ENCODE measurements around the gene AFG1L. TPM values are rescaled to one million over a fixed set of nuclear protein-coding genes. Genes with fewer than 3 reads are reported as not detected.

AFG1L gene
- total and polyA plus RNA-seq, 3 experiments from 2014 or later: 4.4 to 5.3 (median 4.4) TPM

- POLR2A ChIA-PET: no interaction called here
Measured at GRCh38 chr6:108544606-108545005, 249.8 kb downstream of the AFG1L start.

GRCh38 chr6:108546079-108547049 is 251.5 kb downstream of the AFG1L start:
- no peaks in the 10 kb centered on the region for H3K36me3 ChIP-seq (ENCODE audit: insufficient read depth, low read length)
- H3K27ac ChIP-seq (ENCODE audit: low read depth, low read length): no peak overlapping the region
- Mint-ChIP-seq H3K4me3 (peak overlapping the region in 4 of 7 donors; percentile 7 to 47 (median 29)), H3K36me3 (no peaks in the 10 kb centered on the region), H3K9me3 (no peaks in the 10 kb centered on the region), H3K4me1 (peaks cover 22 to 29% (median 25%) of the 10 kb centered on the region in 3 donors), H3K27me3 (no peaks in the 10 kb centered on the region), H3K27ac (peak overlapping the region; percentile 8 to 92 (median 68))
- peaks cover 20% of the 10 kb centered on the region for H3K4me1 ChIP-seq (ENCODE audit: insufficient read depth, low read length)
- CTCF ChIA-PET: interaction anchor here (0.7 to 2.8 kb wide), 8 partner anchors 8 to 527 kb away, joined by 3 to 17 read pairs (median 3); no protein-coding TSS in a partner anchor
- POLR2A ChIA-PET: interaction anchor here (0.6 to 1.5 kb wide), 2 partner anchors 19 to 548 kb away, joined by 3 to 4 read pairs; no protein-coding TSS in a partner anchor
- no peaks in the 10 kb centered on the region for H3K9me3 ChIP-seq (ENCODE audit: low read length)
- no peak overlapping the region for H3K4me3 ChIP-seq (ENCODE audit: low read length)
- H3K27me3 ChIP-seq (ENCODE audit: insufficient read depth, low read length, poor library complexity, severe bottlenecking): no peaks in the 10 kb centered on the region
- no peak for DNase-seq

More at GRCh38 chr6:108544606-108545005, 249.8 kb downstream of the AFG1L start:
- Mint-ChIP-seq H3K4me1 (peaks cover 22 to 29% (median 25%) of the 10 kb centered on the region in 3 donors), H3K4me3 (no peak overlapping the region), H3K9me3 (no peaks in the 10 kb centered on the region), H3K36me3 (peaks cover 0 to 4% (median under 1%) of the 10 kb centered on the region in 3 donors), H3K27me3 (peaks cover 0 to 6% of the 10 kb centered on the region in 2 donors), H3K27ac (no peak overlapping the region)
- no peak overlapping the region for H3K4me3 ChIP-seq (ENCODE audit: low read length)
- no peak for DNase-seq
- no peaks in the 10 kb centered on the region for H3K36me3 ChIP-seq (ENCODE audit: insufficient read depth, low read length)
- no peaks in the 10 kb centered on the region for H3K9me3 ChIP-seq (ENCODE audit: low read length)
- H3K27me3 ChIP-seq (ENCODE audit: insufficient read depth, low read length, poor library complexity, severe bottlenecking): no peaks in the 10 kb centered on the region
- CTCF ChIA-PET: interaction anchor here (1.0 to 2.8 kb wide), 4 partner anchors 9 to 527 kb away, joined by 3 to 17 read pairs (median 4); no protein-coding TSS in a partner anchor
- H3K4me1 ChIP-seq (ENCODE audit: insufficient read depth, low read length): peaks cover 20% of the 10 kb centered on the region
- no peak overlapping the region for H3K27ac ChIP-seq (ENCODE audit: low read depth, low read length)

DNA sequence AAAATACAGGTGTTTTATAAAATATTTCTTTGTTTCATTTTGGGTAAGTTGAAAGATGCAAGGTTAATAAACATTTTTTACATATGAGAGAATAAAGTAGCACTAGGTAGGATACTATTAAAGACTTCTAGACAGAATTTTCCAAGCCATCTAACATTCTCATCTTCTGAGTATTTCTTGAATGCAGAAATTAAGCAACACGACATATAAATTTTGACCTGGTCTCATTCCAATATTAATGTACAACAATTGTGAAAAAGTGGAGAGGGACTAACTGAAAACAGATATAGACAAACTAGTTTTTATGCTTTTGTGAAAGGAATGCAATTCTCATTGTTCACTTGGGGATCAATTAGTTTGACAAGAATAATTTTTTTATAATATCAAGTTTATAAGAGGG is 254.4 kb downstream of the AFG1L start:
- Mint-ChIP-seq H3K9me3 (no peaks in the 10 kb centered on the region), H3K27ac (peak overlapping the region in 1 of 8 donors; percentile 14), H3K27me3 (peaks cover 0 to 4% of the 10 kb centered on the region in 2 donors), H3K36me3 (no peaks in the 10 kb centered on the region), H3K4me1 (peaks cover 14 to 20% (median 17%) of the 10 kb centered on the region in 3 donors), H3K4me3 (no peak overlapping the region)
- Histone ChIP-seq H3K4me3 (ENCODE audit: low read length) (no peak overlapping the region), H3K4me1 (ENCODE audit: insufficient read depth, low read length) (peaks cover 14% of the 10 kb centered on the region), H3K27me3 (ENCODE audit: insufficient read depth, low read length, poor library complexity, severe bottlenecking) (no peaks in the 10 kb centered on the region), H3K27ac (ENCODE audit: low read depth, low read length) (no peak overlapping the region), H3K9me3 (ENCODE audit: low read length) (no peaks in the 10 kb centered on the region), H3K36me3 (ENCODE audit: insufficient read depth, low read length) (no peaks in the 10 kb centered on the region)
- no peak for DNase-seq
- POLR2A ChIA-PET: no interaction called here
- CTCF ChIA-PET: no interaction called here

DNA sequence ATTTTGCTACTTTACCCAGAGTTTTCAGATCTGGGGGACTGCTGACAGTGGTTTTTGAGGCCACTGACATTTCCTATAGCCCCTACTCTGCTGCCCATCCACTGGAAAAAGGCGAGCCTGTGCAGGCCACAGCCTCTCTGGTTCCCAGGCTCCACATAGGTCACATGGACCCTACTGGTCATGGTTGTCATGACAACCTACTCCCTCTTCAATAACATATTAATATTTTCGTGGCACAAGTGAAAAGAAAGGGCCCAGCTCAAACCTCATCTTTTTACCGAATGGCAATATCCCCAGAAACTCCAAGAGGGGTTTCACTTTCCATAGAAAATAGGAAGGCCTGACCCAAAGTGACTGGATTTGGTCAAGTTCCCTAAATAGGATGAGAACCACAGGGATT is 254.9 kb downstream of the AFG1L start:
- Histone ChIP-seq H3K4me3 (ENCODE audit: low read length) (no peak overlapping the region), H3K27me3 (ENCODE audit: insufficient read depth, low read length, poor library complexity, severe bottlenecking) (no peaks in the 10 kb centered on the region), H3K36me3 (ENCODE audit: insufficient read depth, low read length) (no peaks in the 10 kb centered on the region), H3K4me1 (ENCODE audit: insufficient read depth, low read length) (peaks cover 14% of the 10 kb centered on the region), H3K9me3 (ENCODE audit: low read length) (no peaks in the 10 kb centered on the region), H3K27ac (ENCODE audit: low read depth, low read length) (no peak overlapping the region)
- Mint-ChIP-seq H3K27me3 (peaks cover 0 to 4% of the 10 kb centered on the region in 2 donors), H3K27ac (no peak overlapping the region), H3K4me3 (no peak overlapping the region), H3K9me3 (no peaks in the 10 kb centered on the region), H3K4me1 (peaks cover 14 to 20% (median 17%) of the 10 kb centered on the region in 3 donors), H3K36me3 (no peaks in the 10 kb centered on the region)
- CTCF ChIA-PET: no interaction called here
- POLR2A ChIA-PET: no interaction called here
- no peak for DNase-seq

- ChIA-PET POLR2A (no interaction called here), CTCF (interaction anchor here (1.4 kb wide), 1 partner anchor 8 kb away, joined by 5 read pairs; no protein-coding TSS in a partner anchor)
- no peak overlapping the region for H3K4me3 ChIP-seq (ENCODE audit: low read length)
- peaks cover 0 to 4% of the 10 kb centered on the region in 2 donors for H3K27me3 Mint-ChIP-seq
- H3K27ac Mint-ChIP-seq: no peak overlapping the region
- no peaks in the 10 kb centered on the region for H3K36me3 ChIP-seq (ENCODE audit: insufficient read depth, low read length)
- H3K27ac ChIP-seq (ENCODE audit: low read depth, low read length): no peak overlapping the region
- H3K9me3 Mint-ChIP-seq: no peaks in the 10 kb centered on the region
- DNase-seq: no peak
- no peaks in the 10 kb centered on the region for H3K9me3 ChIP-seq (ENCODE audit: low read length)
- H3K4me3 Mint-ChIP-seq: no peak overlapping the region
- H3K4me1 ChIP-seq (ENCODE audit: insufficient read depth, low read length): peaks cover 14% of the 10 kb centered on the region
- no peaks in the 10 kb centered on the region for H3K36me3 Mint-ChIP-seq
- no peaks in the 10 kb centered on the region for H3K27me3 ChIP-seq (ENCODE audit: insufficient read depth, low read length, poor library complexity, severe bottlenecking)
- peaks cover 14 to 20% (median 17%) of the 10 kb centered on the region in 3 donors for H3K4me1 Mint-ChIP-seq
Measured at GRCh38 chr6:108550256-108550655, 255.4 kb downstream of the AFG1L start.

GRCh38 chr6:108555399-108556052 is 260.7 kb downstream of the AFG1L start:
- POLR2A ChIA-PET: no interaction called here
- Histone ChIP-seq H3K36me3 (ENCODE audit: insufficient read depth, low read length) (no peaks in the 10 kb centered on the region), H3K4me1 (ENCODE audit: insufficient read depth, low read length) (peaks cover 7% of the 10 kb centered on the region), H3K27ac (ENCODE audit: low read depth, low read length) (no peak overlapping the region), H3K27me3 (ENCODE audit: insufficient read depth, low read length, poor library complexity, severe bottlenecking) (no peaks in the 10 kb centered on the region), H3K9me3 (ENCODE audit: low read length) (no peaks in the 10 kb centered on the region), H3K4me3 (ENCODE audit: low read length) (no peak overlapping the region)
- peaks cover 0 to 12% (median 0%) of the 10 kb centered on the region in 3 donors for H3K36me3 Mint-ChIP-seq
- no peaks in the 10 kb centered on the region for H3K9me3 Mint-ChIP-seq
- H3K27me3 Mint-ChIP-seq: peaks cover 0 to 4% of the 10 kb centered on the region in 2 donors
- H3K27ac Mint-ChIP-seq: peak overlapping the region in 2 of 8 donors; percentile 61 to 100
- DNase-seq: no peak
- CTCF ChIA-PET: interaction anchor here (1.1 to 1.9 kb wide), 3 partner anchors 13 to 518 kb away, joined by 3 to 8 read pairs (median 4); no protein-coding TSS in a partner anchor
- H3K4me1 Mint-ChIP-seq: peaks cover 4 to 8% (median 6%) of the 10 kb centered on the region in 3 donors
- H3K4me3 Mint-ChIP-seq: peak overlapping the region in 2 of 7 donors; percentile 3 to 40

DNA sequence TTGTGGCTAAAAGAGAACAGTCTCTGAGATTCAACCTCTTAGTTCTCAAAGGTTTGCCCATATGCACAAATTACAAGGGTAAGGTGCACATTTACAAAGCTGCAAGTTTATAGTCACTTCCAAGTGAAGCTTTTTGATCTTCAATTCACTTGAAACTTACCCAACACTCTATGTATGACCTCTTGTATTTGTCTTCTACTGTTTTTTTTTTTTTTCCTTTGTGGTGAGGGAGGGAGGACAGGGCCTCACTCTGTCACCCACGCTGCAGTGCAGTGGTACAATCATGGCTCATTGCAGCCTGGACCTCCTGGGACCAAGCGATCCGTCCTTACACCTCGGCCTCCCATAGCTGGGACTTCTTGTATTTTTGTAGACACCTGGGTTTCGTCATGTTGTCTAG is 261.4 kb downstream of the AFG1L start:
- peaks cover 4 to 8% (median 6%) of the 10 kb centered on the region in 3 donors for H3K4me1 Mint-ChIP-seq
- H3K27me3 Mint-ChIP-seq: peaks cover 0 to 4% of the 10 kb centered on the region in 2 donors
- peak overlapping the region in 6 of 7 donors; percentile 80 to 100 (median 98) for H3K4me3 Mint-ChIP-seq
- H3K36me3 ChIP-seq (ENCODE audit: insufficient read depth, low read length): no peaks in the 10 kb centered on the region
- peaks cover 7% of the 10 kb centered on the region for H3K4me1 ChIP-seq (ENCODE audit: insufficient read depth, low read length)
- POLR2A ChIA-PET: no interaction called here
- H3K27ac ChIP-seq (ENCODE audit: low read depth, low read length): no peak overlapping the region
- H3K27ac Mint-ChIP-seq: peak overlapping the region in 1 of 8 donors; percentile 100
- no peaks in the 10 kb centered on the region for H3K9me3 Mint-ChIP-seq
- H3K9me3 ChIP-seq (ENCODE audit: low read length): no peaks in the 10 kb centered on the region
- no peak overlapping the region for H3K4me3 ChIP-seq (ENCODE audit: low read length)
- no peaks in the 10 kb centered on the region for H3K27me3 ChIP-seq (ENCODE audit: insufficient read depth, low read length, poor library complexity, severe bottlenecking)
- CTCF ChIA-PET: interaction anchor here (1.3 to 1.9 kb wide), 4 partner anchors 14 to 517 kb away, joined by 3 to 8 read pairs (median 6); no protein-coding TSS in a partner anchor
- no peak for DNase-seq
- peaks cover 0 to 12% (median 0%) of the 10 kb centered on the region in 3 donors for H3K36me3 Mint-ChIP-seq
